Ishikawa (cell line): ENCODE measurements around the gene AFMID.

Source experiments
- CEBPB ChIP-seq: IDR thresholded peaks from 2 replicates; pipeline ENCODE4 v1.6.1; 2012
- CREB1 ChIP-seq: IDR thresholded peaks from 2 replicates; pipeline ENCODE4 v1.6.1; 2012; ENCODE audit warnings: low read depth
- EGR1 ChIP-seq: IDR thresholded peaks from 2 replicates; pipeline ENCODE4 v1.6.1; 2012
- EP300 ChIP-seq: IDR thresholded peaks from 2 replicates; pipeline ENCODE4 v1.6.1; 2012; ENCODE audit warnings: borderline replicate concordance
- FOXM1 ChIP-seq: IDR thresholded peaks from 2 replicates; pipeline ENCODE4 v1.6.1; 2012; ENCODE audit warnings: low read depth, borderline replicate concordance
- NFIC ChIP-seq: IDR thresholded peaks from 2 replicates; pipeline ENCODE4 v1.6.1; 2012
- RAD21 ChIP-seq: IDR thresholded peaks from 2 replicates; pipeline ENCODE4 v1.6.1; 2012; ENCODE audit warnings: low read depth
- TAF1 ChIP-seq: IDR thresholded peaks from 2 replicates; pipeline ENCODE4 v1.6.1; 2012; ENCODE audit warnings: low read depth, mild to moderate bottlenecking
- TCF12 ChIP-seq: IDR thresholded peaks from 2 replicates; pipeline ENCODE4 v1.6.1; 2012; ENCODE audit warnings: low read depth
- TEAD4 ChIP-seq: IDR thresholded peaks from 2 replicates; pipeline ENCODE4 v1.6.1; 2012
- YY1 ChIP-seq: IDR thresholded peaks from 2 replicates; pipeline ENCODE4 v1.6.1; 2012; ENCODE audit warnings: low read depth
- ZBTB7A ChIP-seq: IDR thresholded peaks from 2 replicates; pipeline ENCODE4 v1.6.1; 2012; ENCODE audit warnings: low read depth
- TF ChIP-seq, protein P1 (sequence below): IDR thresholded peaks from 2 replicates; pipeline ENCODE4 v1.6.1; 2012
- TF ChIP-seq, protein P2 (sequence below): IDR thresholded peaks from 2 replicates; pipeline ENCODE4 v1.6.1; 2012
- TF ChIP-seq, protein P3 (sequence below): IDR thresholded peaks from 2 replicates; pipeline ENCODE4 v1.6.1; 2012; ENCODE audit warnings: low read depth, mild to moderate bottlenecking

Gene AFMID

DNA sequence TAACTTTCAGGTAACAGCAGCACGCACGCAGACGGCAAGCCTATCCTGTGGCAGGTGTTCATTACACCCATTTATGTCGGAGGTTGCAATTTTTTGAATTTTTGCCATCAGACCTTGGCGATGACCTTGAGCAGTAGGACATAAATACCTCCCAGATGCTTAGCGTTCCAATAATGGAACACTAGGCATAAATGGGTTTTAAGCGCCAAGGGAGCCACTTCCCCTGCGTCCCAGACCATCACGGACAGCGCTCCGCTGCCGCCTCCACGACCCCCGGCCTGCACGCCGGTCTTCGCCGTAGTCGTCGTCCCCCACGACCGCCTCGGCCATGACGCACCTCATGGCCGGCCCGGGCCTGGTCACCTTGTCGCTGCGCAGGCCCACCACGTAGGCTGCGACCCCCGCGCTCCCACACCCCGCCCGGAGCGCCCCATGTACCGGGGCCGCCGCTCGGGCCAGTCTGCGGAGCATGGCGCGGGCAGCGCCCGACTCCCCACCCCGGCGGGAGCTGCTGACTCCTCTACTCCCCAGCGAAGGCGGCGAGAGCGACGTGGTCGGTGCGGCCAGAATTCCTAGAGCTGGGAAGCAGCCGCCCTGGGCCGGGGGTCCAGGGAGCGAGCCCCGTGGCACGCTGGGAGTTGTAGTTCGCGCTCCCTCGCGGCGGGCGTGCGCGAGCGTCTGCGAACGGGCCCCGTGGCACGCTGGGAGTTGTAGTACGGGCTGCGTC is 66.9 kb downstream of the AFMID start:
- 0 out of 2 replicates have a peak, but pooled peaks have one; percentile 40 for TF ChIP-seq YY1
- TF ChIP-seq CREB1, result peak; percentile 41
- TF ChIP-seq TEAD4, result no peak
- TF ChIP-seq, protein P1, sequence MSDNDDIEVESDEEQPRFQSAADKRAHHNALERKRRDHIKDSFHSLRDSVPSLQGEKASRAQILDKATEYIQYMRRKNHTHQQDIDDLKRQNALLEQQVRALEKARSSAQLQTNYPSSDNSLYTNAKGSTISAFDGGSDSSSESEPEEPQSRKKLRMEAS, result peak; percentile 31
- TF ChIP-seq, protein P2, sequence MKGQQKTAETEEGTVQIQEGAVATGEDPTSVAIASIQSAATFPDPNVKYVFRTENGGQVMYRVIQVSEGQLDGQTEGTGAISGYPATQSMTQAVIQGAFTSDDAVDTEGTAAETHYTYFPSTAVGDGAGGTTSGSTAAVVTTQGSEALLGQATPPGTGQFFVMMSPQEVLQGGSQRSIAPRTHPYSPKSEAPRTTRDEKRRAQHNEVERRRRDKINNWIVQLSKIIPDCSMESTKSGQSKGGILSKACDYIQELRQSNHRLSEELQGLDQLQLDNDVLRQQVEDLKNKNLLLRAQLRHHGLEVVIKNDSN, result peak; percentile 29; the same call in 1 of the 2 replicates
- TF ChIP-seq TAF1, result 0 out of 2 replicates have a peak, but pooled peaks have one; percentile 28
- peak; percentile 100 for TF ChIP-seq ZBTB7A
- TF ChIP-seq NFIC, result no peak

DNA sequence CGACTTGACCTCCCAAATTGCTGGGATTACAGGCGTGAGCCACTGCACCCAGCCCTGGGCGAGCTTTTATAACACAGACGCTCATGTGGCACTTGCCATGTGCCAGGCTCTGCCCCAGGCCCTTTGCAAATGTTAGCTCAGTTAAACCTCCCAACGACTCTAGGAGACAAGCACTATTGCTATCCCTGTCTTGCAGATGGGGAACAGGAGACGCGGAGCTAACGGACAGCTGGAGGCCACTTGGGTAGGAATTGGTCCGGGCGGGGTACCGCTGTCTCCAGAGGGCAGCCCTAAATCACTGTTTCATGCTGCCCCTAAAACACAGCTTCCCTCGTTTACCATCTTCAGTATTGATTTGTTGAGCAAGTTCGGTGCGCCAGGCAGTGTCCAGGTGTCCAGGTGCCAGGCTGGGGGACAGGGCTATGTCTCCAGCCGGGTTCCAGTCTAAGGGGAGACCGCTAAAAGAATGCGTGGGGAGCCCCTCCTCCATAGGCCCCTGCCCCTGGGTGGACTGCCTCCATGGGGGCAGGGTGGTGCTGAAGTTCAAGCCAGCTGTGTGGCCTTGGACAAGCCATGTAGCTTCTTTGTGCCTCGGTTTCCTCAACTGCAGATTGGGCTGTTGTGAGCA is 68.0 kb downstream of the AFMID start:
- TF ChIP-seq, protein P2, result no peak
- TF ChIP-seq TEAD4, result no peak
- TF ChIP-seq EGR1, result no peak
- TF ChIP-seq RAD21, result no peak

DNA sequence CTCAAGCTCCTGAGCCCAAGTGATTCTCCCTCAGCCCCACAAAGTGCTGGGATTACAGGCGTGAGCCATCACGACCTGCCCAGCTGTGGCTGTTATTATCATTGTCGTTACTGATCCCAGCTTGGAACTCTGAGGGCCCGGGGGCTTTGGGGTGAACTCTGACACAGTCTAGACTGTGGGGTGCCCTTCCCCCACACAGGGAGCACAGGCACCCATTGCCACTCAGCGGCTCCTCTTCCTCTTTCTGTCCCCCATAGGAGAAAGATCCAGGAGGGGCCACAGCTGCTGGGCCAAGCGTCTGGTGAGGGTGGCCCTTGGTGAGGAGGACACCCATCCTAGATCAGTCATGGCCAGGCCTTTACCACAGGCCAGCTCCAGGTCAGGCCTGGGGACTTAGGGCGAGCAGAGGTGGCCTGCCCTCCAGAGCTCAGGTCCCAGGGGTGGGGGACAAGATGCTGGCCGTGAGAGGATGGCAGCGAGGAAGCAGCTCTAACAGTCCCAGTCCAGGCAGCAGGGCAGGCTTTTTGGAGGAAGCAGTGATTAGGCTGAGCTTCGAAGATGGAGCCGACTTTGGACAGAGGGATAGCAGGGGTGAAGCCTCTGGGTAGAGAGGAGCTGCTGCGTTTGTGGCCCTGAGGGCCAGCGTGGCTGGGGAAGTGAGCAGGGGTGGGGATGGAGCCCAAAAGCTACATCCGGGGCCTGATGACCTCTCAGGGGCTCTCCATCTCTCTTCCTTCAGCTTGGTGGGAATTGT is 69.0 kb downstream of the AFMID start:
- no peak for TF ChIP-seq NFIC
- no peak for TF ChIP-seq CEBPB
- TF ChIP-seq, protein P3, sequence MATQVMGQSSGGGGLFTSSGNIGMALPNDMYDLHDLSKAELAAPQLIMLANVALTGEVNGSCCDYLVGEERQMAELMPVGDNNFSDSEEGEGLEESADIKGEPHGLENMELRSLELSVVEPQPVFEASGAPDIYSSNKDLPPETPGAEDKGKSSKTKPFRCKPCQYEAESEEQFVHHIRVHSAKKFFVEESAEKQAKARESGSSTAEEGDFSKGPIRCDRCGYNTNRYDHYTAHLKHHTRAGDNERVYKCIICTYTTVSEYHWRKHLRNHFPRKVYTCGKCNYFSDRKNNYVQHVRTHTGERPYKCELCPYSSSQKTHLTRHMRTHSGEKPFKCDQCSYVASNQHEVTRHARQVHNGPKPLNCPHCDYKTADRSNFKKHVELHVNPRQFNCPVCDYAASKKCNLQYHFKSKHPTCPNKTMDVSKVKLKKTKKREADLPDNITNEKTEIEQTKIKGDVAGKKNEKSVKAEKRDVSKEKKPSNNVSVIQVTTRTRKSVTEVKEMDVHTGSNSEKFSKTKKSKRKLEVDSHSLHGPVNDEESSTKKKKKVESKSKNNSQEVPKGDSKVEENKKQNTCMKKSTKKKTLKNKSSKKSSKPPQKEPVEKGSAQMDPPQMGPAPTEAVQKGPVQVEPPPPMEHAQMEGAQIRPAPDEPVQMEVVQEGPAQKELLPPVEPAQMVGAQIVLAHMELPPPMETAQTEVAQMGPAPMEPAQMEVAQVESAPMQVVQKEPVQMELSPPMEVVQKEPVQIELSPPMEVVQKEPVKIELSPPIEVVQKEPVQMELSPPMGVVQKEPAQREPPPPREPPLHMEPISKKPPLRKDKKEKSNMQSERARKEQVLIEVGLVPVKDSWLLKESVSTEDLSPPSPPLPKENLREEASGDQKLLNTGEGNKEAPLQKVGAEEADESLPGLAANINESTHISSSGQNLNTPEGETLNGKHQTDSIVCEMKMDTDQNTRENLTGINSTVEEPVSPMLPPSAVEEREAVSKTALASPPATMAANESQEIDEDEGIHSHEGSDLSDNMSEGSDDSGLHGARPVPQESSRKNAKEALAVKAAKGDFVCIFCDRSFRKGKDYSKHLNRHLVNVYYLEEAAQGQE, result no peak
- TF ChIP-seq EGR1, result no peak
- no peak for TF ChIP-seq TAF1
- TF ChIP-seq EP300, result no peak
- no peak for TF ChIP-seq CREB1
- TF ChIP-seq, protein P2, result no peak
- TF ChIP-seq, protein P1, result no peak
- TF ChIP-seq FOXM1, result no peak
- TF ChIP-seq YY1, result no peak
- TF ChIP-seq TEAD4, result no peak
- no peak for TF ChIP-seq ZBTB7A
- no peak for TF ChIP-seq TCF12
- no peak for TF ChIP-seq RAD21

DNA sequence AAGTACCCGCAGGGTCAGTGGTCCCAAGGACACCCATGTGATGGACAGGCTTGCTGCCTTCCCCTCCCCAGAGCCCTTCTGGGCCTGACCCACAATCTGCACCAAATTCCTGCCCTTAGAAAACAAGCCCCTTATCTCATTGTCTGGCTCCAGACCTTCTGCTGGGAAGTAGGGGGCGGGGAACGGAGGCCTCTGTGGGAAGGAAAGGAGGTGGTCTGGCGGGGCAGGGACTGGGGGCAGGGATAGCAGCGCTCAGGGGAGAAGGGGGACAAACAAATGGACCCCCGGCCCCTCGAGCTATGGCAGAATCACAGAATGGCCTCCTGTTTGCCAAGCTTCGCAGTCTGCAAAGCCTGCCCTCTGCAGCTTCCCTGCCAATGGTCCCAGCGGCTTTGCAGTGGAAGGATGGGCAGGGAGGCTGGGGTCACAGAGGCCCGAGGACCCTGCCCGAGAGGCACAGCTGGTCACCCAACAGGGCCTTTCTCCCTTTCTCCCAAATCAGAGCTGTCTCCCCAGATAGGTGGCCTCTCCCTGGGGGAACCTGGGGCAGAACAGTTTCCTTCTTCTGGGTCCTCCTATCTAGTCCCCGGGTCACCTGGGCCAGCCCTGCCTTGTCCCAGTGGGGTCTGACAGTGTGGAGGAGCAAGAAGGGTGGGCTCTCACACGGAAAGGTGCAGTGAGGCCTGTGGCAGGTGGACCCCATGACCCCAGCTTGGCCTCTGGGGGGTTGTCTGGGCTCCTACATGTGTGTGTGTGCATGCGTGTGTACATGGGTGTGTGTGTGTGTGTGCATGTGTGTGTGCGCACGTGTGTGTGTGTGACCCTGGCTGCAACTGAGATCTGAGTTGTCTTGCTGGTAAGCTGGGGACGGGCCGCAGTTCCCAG is 69.8 kb downstream of the AFMID start:
- TF ChIP-seq, protein P2, result no peak
- TF ChIP-seq TEAD4, result no peak
- TF ChIP-seq TCF12, result no peak
- TF ChIP-seq RAD21, result no peak
- no peak for TF ChIP-seq YY1
- TF ChIP-seq EP300, result no peak
- TF ChIP-seq EGR1, result no peak
- no peak for TF ChIP-seq FOXM1
- TF ChIP-seq, protein P1, result no peak
- TF ChIP-seq CREB1, result no peak
- TF ChIP-seq ZBTB7A, result no peak
- no peak for TF ChIP-seq TAF1
- TF ChIP-seq CEBPB, result no peak
- TF ChIP-seq, protein P3, result no peak
- no peak for TF ChIP-seq NFIC
